ENCODE data around the gene POLR3A. TPM values are rescaled to one million over a fixed set of nuclear protein-coding genes. Genes with fewer than 3 reads are reported as not detected.

POLR3A gene
- total and polyA plus RNA-seq, 2 experiments from 2014 or later = 16.8 to 19.5 TPM

DNA sequence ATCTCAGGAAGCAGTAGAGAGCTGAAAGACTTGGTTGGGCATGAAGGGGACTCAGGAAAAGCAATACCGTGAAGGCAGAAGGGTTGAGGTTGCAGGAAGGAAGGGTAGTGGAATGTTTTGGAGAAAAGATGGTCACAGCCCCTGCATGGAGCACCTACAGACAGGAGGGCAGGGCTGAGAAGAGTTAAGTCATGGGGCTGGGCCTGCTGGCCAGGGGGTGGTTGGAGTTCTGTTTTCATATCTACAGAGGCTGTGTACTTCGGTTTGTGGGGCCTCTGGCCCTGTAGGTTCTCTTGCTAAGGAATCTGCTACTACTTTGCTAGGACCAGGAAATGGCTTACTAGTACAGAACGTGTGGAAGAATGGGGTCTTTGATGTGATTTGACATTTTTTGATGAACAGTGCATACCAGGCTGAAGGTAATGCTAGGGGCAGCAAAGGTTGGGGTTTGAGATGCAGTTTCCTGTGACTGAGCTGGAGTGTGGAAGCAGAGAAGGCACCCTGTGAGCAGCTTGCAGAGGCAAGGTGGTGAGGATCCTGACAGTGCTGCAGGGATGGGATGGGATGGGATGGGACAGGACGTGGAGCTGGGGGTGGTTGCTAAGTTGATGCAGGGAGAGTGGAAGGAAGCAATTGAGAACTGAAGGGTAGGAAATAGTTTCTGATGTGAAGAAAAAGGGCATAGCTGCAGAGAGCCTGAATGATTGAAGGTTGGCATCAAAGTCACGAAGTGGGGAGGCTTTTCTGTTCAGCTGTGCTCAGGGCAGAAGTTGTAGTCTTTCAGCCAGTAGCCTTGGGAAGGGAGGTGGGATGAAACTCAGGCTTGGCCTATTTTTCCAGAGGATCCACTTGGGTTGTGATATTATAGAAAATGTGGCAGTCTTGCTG is 12.1 kb upstream of the POLR3A start:
- H3K27ac ChIP-seq = peak overlapping the region; percentile 81
- peaks cover 18% of the 10 kb centered on the region for H3K4me1 ChIP-seq (ENCODE audit: low read depth)

DNA sequence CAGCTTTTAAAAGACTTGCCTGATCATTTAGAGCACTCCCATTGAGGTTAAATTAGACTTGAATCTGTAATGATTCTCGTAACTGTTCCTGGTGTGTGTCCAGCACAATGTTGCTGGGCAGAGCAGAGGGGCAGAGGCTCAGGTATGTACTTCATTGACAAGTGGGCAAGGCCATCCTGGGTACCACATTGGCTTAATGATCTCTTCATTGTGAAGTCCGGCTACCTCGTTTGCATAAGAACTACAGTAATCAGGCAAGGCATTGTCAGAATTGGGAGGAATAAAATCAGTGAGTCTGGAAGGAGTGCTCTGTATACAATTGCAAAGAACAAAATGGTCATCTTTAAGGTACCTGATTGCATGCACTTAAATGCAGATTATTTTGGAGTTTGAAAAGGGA is 10.4 kb upstream of the POLR3A start:
- Histone ChIP-seq H3K36me3 (peaks cover 57% of the 10 kb centered on the region), H3K27me3 (no peaks in the 10 kb centered on the region), H3K4me3 (no peak overlapping the region), H3K4me1 (ENCODE audit: low read depth) (peaks cover 24% of the 10 kb centered on the region), H3K9me3 (ENCODE audit: low read depth) (no peaks in the 10 kb centered on the region), H3K27ac (no peak overlapping the region)
- no peak for DNase-seq (ENCODE audit: low read depth in 1 of 2, low spot score in 1 of 2)
- TF ChIP-seq, protein P1, sequence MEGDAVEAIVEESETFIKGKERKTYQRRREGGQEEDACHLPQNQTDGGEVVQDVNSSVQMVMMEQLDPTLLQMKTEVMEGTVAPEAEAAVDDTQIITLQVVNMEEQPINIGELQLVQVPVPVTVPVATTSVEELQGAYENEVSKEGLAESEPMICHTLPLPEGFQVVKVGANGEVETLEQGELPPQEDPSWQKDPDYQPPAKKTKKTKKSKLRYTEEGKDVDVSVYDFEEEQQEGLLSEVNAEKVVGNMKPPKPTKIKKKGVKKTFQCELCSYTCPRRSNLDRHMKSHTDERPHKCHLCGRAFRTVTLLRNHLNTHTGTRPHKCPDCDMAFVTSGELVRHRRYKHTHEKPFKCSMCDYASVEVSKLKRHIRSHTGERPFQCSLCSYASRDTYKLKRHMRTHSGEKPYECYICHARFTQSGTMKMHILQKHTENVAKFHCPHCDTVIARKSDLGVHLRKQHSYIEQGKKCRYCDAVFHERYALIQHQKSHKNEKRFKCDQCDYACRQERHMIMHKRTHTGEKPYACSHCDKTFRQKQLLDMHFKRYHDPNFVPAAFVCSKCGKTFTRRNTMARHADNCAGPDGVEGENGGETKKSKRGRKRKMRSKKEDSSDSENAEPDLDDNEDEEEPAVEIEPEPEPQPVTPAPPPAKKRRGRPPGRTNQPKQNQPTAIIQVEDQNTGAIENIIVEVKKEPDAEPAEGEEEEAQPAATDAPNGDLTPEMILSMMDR (IDR thresholded peaks at IDR 0.05; ENCODE audit: low read depth, low read length) = no peak

More for the DNA sequence above, 12.1 kb upstream of the POLR3A start:
- DNase-seq (ENCODE audit: low read depth in 1 of 2, low spot score in 1 of 2) = no peak
- Histone ChIP-seq H3K36me3 (peaks cover 42% of the 10 kb centered on the region), H3K9me3 (ENCODE audit: low read depth) (no peaks in the 10 kb centered on the region), H3K4me3 (no peak overlapping the region), H3K27me3 (no peaks in the 10 kb centered on the region)
- TF ChIP-seq, protein P1 (IDR thresholded peaks at IDR 0.05; ENCODE audit: low read depth, low read length) = no peak

DNA sequence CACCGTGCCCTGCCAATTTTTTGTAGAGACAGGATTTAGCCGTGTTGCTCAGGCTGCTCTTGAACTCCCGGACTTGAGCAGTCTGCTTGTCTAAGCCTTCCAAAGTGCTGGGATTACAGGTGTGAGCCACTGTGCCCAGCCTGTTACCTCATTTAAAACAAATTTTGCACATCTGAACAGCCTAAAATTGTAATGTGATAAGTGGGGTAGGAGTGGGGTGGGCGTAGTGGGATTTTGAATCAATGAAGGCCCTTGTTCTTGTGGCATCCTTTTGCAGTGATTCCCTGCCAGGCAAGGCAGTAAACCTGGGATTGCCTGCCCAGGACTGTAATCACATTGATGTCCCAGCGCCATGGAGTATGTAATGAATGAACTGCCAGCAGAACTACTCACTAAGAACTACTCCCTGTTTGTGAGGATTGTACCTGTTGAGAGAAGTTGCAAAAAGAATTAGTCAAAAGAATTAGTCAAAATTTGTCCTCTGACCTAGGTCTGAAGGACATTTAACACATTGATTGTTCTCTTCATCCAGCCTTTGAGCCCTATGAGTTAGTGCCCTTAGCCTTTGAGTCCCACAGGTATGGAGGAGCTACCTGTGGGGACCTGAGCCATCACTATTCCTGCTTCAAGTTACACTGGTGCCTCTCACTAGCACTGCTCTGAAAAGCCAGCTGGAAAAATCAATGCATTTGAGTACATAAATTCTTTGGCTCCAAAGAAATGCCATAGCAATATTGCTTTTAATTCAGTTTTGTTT is 9.7 kb upstream of the POLR3A start:
- Histone ChIP-seq H3K4me3 (no peak overlapping the region), H3K27me3 (no peaks in the 10 kb centered on the region), H3K27ac (no peak overlapping the region), H3K9me3 (ENCODE audit: low read depth) (no peaks in the 10 kb centered on the region), H3K4me1 (ENCODE audit: low read depth) (peaks cover 26% of the 10 kb centered on the region), H3K36me3 (peaks cover 57% of the 10 kb centered on the region)
- DNase-seq (ENCODE audit: low read depth in 1 of 2, low spot score in 1 of 2) = no peak
- TF ChIP-seq, protein P1 (IDR thresholded peaks at IDR 0.05; ENCODE audit: low read depth, low read length) = no peak

DNA sequence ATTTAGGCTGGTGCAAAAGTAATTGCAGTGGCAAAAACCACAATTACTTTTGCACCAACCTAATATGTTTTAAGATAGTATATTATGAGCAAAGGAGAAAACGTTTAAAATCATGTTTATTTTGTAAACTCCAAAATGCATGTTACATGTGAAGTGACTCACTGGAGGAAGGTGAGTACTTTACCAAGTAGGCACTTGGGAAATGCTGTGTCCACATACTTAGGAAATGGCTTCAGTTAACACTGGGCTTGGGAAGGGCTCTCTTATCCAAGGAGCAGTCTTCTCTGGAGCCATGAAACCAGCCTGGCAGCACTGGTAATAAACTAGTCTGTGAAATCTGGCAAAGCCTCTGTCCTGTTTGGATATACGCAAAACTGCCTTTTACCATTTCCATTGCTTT is 8.8 kb upstream of the POLR3A start:
- no peaks in the 10 kb centered on the region for H3K27me3 ChIP-seq
- no peak overlapping the region for H3K4me3 ChIP-seq
- no peaks in the 10 kb centered on the region for H3K9me3 ChIP-seq (ENCODE audit: low read depth)
- DNase-seq (ENCODE audit: low read depth in 1 of 2, low spot score in 1 of 2) = no peak
- no peak overlapping the region for H3K27ac ChIP-seq
- peaks cover 19% of the 10 kb centered on the region for H3K4me1 ChIP-seq (ENCODE audit: low read depth)
- H3K36me3 ChIP-seq = peaks cover 57% of the 10 kb centered on the region
- TF ChIP-seq, protein P1 (IDR thresholded peaks at IDR 0.05; ENCODE audit: low read depth, low read length) = no peak

DNA sequence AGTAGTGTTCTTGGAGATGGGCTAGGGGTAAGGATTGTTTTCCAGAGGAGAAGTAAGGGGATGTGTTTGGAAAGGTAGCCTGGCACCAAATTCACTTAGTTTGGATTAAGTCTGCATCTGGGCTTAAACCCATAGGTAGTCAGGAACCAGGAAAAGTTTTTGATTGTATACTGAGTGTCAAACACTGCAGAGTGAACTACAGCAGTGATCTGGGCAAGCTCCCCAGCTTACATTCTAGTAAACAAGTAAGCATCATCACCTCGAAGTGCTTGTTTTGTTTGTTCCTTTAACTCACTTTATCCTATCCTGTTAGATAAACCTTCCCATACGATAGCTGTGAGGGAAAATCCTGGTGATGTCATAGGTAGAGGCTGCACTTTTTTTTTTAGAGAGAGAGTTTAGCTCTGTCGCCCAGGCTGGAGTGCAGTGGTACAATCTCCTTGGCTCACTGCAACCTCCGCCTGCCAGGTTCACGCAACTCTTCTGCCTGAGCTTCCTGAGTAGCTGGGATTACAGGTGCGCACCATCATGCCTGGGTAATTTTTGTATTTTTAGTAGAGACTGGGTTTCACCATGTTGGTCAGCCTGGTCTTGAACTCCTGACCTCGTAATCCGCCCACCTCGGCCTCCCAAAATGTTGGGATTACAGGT is 6.7 kb upstream of the POLR3A start:
- Histone ChIP-seq H3K9me3 (ENCODE audit: low read depth) (no peaks in the 10 kb centered on the region), H3K27ac (no peak overlapping the region), H3K4me1 (ENCODE audit: low read depth) (peaks cover 9% of the 10 kb centered on the region), H3K36me3 (peaks cover 56% of the 10 kb centered on the region), H3K27me3 (no peaks in the 10 kb centered on the region), H3K4me3 (no peak overlapping the region)
- TF ChIP-seq, protein P1 (IDR thresholded peaks at IDR 0.05; ENCODE audit: low read depth, low read length) = no peak
- DNase-seq (ENCODE audit: low read depth in 1 of 2, low spot score in 1 of 2) = no peak

Measured in cardiac muscle cell (in vitro differentiated cells and primary cell).